ENCODE measurements around the gene POLD1.
A peak's percentile ranks its signal among the peaks of the same experiment; 100 is the strongest.

Gene POLD1

DNA sequence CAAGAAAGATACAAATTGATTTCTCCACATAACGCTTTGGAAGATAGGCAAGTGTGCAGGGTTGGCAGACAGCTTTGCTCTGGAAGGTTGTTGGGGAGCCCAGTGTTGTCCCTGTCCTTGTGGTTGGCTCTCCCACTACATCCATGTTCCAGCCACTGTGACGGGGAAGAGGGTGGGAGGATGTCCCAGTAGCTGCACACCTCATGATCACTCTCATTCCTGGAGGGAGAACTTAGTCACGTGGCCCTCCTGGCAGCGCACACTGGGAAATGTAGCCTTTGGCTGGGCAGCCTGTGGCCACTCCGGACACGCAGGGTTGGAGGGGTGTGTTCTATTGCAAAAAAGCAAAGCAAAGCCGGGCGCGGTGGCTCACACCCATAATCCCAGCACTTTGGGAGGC lies 9.9 kb downstream of the POLD1 start:
- no peak for DNase-seq

DNA sequence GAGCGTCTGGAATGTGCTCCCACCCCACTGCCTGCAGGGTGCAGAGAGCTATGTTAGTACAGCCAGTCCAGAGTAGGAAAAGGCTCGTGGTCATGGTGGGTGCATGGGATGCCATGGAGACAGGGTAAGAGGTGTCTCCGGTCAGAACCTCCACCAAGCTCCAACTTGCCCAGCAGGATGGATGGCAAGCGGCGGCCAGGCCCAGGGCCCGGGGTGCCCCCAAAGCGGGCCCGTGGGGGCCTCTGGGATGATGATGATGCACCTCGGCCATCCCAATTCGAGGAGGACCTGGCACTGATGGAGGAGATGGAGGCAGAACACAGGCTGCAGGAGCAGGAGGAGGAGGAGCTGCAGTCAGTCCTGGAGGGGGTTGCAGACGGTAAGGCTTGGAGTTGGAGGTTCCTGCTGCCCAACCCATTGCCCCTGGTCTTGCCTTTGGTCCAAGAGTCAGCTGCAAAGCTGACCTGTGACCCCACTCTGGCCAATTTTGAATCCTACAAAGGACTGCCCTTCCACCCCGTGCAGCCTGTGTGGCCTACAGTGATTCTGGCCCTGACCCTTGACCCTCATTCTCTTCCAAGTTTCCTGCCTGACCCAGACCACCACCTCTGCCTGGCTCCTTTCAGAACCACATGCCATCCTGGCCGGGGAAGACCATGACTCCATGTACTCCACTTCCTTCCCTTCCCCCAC lies 14.7 kb downstream of the POLD1 start:
- no peak for DNase-seq

DNA sequence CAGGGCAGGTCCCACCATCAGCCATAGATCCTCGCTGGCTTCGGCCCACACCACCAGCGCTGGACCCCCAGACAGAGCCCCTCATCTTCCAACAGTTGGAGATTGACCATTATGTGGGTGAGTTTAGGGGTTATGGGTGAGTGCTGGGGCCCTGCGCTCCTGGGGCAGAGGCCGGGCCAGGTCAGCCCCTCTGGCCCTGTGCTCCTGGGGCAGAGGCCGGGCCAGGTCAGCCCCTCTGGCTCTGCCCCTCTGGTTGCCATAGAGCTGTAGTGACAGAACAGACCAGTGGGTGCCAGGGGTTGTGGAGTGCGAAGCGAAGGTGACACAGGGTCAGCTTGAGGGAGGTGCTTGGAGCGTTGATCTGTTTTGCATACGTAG lies 15.2 kb downstream of the POLD1 start:
- no peak for DNase-seq

DNA sequence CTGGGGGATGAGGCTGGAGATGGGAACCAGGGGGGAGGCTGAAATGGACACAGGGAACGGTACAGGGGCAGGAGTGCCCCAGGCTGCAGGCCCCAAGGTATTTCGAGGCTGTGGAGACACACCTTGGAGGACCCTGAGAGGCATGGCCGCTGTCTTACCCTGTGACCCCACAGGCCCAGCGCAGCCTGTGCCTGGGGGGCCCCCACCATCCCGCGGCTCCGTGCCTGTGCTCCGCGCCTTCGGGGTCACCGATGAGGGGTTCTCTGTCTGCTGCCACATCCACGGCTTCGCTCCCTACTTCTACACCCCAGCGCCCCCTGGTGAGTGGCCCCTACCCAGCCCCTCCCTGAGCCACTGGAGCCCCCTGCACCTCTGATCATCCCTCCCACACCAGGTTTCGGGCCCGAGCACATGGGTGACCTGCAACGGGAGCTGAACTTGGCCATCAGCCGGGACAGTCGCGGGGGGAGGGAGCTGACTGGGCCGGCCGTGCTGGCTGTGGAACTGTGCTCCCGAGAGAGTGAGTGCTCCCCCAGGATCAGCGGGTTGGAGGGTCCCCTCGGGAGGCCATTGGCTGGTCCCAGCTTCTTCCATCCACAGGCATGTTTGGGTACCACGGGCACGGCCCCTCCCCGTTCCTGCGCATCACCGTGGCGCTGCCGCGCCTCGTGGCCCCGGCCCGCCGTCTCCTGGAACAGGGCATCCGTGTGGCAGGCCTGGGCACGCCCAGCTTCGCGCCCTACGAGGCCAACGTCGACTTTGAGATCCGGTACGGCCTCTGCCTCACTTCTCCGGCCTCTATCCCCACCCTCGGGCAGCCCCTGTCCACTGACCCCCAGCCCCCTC lies 17.7 kb downstream of the POLD1 start:
- no peak for DNase-seq

DNA sequence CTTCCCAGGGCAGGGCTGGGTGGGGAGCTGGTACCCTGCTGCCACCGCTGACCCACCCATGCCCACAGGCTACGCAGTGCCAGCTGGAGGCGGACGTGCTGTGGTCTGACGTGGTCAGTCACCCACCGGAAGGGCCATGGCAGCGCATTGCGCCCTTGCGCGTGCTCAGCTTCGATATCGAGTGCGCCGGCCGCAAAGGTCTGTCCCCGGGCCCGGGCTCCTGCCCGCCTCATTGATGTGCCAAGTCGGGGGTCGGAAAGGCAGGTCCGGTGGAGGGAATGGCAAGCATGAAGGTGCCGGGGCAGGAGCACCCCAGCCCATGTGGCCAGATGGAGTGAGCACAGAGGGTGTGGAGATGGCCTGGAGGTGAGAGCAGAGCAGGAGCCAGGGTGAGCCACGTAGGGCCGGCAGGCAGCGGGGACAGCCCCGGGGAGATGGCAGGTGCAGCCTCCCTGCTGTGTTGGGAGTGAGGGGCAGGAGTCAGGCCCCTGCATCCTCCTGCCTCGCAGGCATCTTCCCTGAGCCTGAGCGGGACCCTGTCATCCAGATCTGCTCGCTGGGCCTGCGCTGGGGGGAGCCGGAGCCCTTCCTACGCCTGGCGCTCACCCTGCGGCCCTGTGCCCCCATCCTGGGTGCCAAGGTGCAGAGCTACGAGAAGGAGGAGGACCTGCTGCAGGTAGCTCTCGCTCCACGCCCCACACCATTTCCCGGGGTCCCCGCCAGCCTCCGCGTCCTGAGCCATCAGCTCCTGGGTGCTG lies 18.6 kb downstream of the POLD1 start:
- DNase-seq, result no peak

DNA sequence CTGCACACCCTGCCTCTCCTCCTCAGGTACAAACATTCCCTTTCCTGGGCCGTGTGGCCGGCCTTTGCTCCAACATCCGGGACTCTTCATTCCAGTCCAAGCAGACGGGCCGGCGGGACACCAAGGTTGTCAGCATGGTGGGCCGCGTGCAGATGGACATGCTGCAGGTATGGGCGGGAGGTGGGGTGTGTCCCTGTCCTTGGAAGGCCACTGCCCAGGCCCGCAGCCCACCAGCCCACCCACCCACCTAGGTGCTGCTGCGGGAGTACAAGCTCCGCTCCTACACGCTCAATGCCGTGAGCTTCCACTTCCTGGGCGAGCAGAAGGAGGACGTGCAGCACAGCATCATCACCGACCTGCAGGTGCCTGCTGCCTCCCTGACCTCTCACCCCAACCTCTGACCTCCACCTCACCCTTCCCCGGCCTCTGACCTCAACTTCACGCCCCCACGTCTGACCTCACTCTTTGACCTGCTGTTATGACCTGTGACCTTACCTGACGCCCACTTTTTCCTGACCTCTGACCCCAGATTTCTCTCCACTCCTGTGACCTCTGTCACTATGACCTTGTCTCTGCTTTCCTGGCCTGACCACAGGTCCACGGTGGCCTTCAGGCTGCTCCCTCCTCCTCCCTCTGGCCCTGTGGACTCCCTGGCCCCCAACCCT lies 22.1 kb downstream of the POLD1 start:
- DNase-seq, result no peak

DNA sequence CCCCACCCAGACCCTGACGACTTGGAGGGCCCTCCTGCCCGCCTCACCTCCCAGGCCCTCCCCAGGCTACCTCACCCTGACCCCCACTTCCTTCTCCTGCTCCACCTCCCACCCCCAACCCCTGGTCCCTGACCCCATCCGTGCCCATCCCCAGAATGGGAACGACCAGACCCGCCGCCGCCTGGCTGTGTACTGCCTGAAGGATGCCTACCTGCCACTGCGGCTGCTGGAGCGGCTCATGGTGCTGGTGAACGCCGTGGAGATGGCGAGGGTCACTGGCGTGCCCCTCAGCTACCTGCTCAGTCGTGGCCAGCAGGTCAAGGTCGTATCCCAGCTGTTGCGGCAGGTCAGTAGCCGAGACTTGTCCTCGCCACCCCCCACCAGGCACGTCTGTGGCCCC lies 22.7 kb downstream of the POLD1 start:
- DNase-seq, result no peak

DNA sequence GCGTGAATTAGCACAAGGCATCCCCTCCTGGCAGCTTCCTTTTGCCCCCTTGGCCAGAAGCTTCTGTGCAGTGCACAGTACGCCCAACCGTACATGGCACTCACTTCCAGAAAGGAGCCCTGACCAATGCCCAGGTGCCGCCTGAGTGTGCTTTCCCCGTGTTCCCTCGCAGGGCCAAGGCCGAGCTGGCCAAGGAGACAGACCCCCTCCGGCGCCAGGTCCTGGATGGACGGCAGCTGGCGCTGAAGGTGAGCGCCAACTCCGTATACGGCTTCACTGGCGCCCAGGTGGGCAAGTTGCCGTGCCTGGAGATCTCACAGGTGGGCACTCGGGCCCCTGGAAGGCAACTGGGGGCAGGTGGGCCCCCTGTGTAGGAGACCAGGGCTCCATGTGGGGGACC lies 25.2 kb downstream of the POLD1 start:
- no peak for DNase-seq

DNA sequence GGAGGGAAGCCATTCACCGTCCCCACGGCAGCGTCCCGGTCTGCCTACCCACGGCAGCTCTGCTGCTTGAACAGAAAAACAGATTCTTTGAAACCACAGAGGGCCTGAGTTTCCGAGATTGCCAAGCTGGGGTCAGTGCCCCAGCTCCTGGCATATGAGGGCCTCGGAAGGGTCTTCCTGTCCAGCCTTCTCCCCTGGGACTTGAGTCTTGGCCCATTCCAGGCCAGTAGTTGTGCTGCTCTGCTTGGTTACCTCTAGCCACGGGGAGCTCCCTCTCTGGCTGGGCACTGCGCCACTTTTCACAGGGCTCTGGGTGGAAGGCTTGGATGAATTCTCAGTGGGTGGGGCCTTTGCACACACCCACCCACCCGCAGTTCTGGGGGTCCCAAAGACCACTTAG lies 26.0 kb downstream of the POLD1 start:
- DNase-seq, result no peak

DNA sequence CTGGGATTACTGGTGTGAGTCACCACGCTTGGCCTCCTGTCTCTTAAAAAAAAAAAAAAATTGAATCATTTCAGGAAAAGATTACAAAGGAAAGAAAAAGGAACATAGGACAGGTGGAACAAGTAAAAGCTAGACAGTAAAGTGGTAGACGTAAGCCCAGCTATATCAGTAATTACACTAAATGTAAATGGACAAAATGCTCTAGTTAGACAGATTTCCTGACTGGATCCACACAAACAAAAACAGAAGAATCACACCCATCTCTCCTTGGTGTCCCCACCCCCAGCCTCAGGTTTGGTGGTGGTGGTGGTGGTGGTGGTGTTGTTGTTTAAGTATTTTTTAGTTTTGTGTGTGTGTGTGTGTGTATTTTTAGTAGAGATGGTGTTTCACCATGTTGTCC lies 28.3 kb downstream of the POLD1 start:
- no peak for DNase-seq

DNA sequence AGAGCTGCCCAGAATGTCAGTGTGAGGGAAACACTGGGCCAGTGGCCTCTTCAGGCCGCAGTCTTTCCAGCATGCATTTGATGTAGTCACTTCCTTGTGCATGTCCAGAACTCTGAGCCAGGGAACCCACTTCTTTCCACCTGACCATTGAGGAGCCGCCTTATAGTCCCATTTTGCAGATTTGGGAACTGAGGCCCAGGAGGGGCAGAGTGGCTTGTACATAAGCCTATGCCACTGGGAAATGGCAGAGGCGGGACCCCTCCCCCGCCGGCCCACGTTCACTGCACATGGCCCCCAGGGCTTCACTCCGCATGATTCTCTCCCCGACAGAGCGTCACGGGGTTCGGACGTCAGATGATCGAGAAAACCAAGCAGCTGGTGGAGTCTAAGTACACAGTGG lies 28.9 kb downstream of the POLD1 start:
- no peak for DNase-seq

DNA sequence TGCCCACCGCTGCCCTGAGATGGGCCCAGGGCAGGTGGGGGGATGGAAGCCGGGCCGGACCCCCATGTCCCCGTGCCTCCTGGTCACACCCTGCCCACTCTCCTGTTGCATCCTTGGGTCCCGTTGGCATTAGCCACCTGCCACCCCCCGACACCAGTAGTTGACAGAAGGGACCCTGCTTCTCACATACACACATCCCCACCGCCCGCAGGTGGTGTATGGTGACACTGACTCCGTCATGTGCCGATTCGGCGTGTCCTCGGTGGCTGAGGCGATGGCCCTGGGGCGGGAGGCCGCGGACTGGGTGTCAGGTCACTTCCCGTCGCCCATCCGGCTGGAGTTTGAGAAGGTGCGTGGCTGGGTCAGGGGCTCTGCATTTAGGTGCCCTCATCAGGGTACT lies 29.4 kb downstream of the POLD1 start:
- no peak for DNase-seq

DNA sequence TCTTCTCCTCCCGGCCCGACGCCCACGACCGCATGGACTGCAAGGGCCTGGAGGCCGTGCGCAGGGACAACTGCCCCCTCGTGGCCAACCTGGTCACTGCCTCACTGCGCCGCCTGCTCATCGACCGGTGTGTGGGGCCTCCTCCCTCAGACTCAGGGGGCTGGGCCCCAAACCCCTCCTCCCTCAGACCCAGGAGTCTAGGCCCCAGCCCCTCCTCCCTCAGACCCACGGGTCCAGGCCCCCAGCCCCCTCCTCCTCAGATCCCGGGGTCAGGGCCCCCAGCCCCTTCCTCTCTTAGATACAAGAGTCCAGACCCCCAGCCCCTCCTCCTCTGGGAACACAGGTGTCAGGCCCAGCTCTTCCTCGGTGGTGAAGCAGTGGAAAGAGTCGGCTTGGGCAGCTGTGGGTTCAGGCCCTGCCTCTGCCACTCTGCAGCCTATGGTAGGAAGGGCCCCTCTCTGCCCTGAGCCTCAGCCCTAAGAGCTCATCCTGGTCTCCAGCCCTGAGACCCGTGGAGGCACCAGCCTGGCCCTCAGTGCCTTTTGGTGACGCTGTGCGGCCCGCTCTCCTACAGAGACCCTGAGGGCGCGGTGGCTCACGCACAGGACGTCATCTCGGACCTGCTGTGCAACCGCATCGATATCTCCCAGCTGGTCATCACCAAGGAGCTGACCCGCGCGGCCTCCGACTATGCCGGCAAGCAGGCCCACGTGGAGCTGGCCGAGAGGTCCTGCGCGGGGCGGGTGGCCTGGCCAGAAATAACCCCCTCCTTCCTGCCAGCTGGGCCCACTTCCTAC lies 30.9 kb downstream of the POLD1 start:
- DNase-seq, result peak; percentile 89

DNA sequence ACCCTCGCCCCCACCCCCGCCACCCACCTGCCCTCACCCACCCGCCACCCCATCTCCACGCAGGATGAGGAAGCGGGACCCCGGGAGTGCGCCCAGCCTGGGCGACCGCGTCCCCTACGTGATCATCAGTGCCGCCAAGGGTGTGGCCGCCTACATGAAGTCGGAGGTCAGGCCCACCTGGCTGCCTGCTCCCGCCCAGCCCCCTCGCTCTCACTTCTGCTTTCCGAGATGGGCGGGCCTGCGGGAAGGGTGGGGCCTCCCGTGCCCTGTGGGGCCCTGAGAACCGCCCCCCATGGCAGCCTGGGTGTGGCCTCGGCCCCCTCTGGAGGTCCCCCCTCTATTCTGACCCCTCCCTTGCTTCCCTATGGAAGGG lies 31.5 kb downstream of the POLD1 start:
- no peak for DNase-seq

DNA sequence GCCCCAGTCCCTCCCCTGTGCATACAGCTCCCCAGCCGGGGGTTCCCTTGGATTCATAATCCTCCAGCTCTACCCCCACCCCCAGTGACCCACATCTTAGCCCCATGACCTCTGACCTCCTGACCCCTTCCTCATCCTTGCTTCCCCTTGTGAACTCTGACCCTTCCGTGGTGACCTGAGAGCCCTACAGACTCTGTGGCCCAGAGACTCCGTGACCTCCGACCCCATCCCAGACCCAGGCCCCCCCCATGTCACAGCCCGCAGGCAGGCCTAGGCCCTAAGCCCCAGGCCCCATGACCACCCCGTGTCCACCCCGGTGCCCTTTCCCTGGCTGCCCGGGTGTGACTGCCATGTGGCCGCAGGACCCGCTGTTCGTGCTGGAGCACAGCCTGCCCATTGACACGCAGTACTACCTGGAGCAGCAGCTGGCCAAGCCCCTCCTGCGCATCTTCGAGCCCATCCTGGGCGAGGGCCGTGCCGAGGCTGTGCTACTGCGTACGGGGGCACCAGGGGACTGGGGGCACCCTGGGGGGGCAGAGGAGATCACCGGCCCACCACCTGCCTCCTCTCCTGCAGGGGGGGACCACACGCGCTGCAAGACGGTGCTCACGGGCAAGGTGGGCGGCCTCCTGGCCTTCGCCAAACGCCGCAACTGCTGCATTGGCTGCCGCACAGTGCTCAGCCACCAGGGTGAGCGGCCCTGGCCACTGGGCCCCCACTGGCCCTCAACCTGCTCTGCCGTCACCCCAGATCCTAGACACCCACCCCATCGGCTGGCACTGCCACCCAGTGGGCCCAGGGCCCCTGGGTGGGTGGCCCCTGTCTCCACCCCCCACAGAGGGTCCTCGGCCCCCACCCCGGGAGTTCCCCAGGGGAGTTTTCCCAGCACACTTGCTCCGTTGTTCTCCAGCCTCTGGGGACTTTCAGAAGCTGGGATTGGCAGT lies 32.2 kb downstream of the POLD1 start:
- DNase-seq, result no peak

DNA sequence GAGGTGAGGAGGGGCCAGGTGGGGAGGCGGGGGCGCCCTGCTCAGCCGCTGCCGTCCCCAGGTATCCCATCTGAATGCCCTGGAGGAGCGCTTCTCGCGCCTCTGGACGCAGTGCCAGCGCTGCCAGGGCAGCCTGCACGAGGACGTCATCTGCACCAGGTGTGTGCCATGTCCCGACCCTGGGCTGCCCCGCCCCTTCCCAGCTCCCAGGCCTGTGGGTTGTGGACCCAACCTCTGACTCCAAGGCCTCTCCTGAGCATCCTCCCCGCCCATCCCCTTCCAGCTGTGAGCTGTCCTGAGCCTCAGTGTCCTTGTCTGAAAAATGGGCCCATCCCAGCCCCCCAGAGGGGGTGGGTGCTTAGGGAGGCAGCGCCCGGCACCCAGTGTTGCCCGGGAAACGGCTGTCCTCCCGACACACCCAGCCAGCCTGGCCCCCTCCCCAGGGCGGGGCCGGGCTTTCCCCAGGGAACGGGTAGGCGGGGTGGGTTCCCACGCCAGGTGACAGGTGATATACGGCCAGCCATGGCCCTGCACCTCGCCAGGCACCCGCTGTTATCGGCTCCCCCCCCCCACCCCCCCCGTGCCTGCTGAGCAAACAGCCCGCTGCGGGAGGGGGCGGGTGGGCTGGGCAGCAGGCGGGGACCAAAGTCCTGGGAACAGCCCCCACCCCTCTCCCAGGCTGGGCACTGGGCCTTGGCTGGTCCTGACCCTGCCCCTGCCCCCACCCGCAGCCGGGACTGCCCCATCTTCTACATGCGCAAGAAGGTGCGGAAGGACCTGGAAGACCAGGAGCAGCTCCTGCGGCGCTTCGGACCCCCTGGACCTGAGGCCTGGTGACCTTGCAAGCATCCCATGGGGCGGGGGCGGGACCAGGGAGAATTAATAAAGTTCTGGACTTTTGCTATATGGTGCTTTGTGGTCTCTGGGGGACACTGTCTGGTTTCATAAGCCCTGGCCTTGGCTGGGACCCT lies 33.2 kb downstream of the POLD1 start:
- DNase-seq, result no peak

DNA sequence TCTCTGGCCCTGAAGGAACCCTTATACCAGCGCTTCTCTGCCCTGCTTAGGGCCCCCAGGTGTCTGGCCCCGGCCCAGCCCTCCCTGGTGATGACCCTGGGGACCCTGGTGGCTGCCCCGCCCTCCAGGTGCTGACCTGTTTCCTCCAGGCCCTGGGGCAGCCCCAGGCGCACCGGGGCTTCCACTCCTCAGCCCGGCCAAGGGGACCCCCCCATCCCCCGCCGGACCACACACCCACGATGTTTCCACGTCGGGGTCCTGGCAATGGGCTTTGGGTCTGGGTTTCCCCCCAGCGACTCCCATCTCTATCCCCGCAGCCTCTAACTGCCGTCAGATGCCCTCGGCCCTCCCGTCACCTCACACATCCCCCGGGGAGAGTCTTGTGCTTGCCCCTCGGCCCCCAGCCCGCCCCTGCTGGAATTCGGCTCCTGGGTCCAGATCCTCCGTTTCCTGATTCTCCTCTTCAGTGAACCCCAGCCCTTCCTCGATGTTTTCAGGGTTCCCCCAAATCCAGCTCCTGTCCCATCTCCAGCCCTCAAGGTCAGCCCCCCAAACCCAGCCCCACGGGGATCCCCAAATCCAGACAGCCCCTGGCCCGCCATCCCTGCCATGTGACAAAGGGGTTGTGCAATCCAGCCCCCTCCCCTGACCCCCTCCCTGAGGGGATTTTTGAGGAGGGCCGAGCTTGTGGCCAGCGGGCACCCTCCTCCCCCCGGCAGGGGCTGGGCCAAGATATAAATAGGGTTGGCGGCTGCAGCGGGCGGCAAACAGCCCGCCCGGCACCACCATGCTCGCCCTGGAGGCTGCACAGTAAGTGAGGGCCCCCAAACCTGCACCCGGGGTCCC lies 34.3 kb downstream of the POLD1 start, which contains the start of gene SPIB:
SPIB (plus strand) TSS at position 763 of the 846 bp plus-strand sequence; CDS start at position 788, 25 bp downstream.
- no peak for DNase-seq

DNA sequence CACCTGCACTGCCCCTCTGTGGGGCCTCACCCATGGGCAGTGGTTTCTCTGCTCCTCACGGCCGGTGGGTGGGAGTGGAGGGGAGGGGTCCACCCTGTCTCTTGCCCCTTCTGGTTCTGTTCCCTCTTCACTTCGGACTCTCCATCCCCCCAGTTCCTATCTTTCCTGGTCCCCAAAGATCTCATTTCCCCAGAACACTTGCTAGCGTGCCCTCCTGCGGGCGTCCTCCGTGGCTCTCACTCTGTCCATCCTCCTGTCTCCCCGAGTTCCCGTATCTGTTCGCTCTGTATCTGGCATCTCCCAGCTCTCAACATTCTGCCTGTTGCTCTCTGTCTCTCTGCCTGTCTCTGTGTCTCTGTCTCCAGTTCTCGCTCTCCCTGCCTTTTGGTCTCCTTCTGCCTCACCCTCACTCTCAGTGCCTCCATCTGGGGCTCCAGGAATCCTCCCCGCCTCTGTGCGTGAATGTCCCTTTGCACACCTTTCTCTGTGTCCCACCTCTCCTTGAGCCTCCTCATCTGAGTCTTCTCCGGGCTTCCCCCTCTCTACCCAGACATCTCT lies 35.0 kb downstream of the POLD1 start:
- no peak for DNase-seq
